ENCODE data around the gene CACFD1. TPM values are rescaled to one million over a fixed set of nuclear protein-coding genes. Genes with fewer than 3 reads are reported as not detected.

CACFD1 gene
- total and polyA plus RNA-seq, 2 of the 13 experiments (the other 11 are each of a cell fraction or from before 2014, with no cell fraction given): 13.8 to 14.6 TPM

DNA sequence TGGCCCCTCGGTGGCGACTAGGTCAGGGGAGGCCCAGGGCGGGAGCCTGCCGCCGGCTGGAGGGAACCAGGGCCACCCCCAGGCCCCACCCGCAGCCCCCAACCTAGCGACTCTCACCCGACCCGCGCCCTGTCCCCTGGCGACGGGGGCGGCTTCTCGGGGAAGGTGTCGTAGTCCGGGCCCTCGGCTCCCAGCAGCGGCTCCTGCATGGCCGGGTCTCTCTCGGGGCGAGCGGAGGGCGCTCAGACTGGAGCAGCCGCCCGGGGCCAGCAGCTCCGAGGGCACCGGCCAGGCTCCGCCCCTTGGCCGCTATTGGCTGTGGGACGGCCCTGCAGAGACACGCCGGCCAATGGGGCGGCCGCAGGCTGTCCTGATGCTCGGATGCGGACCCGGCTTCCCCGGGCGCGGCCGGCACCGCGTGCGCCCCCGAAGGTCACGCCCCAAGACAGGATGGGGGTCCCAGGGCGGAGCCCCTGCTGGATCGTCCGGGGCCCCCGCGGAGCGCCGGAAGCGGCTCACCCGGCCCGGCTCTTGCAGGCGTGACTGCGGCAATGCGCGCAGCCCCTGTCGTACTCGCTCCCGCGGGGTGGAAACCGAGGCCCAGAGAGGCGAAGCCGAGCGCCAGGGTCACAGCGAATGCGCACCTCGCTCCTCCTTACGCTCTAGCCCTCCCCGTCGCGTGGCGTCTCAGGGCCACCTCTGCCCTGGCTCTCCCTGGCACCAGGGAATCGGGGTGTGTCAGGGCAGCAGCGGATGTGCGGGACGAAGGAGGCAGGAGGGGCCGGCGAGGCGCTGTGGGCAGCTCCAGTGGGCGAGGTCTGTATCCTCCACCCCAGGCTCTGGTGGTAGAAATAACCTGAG, 19.3 kb downstream of the CACFD1 start, which contains the start of gene SLC2A6 (continued):
- TF ChIP-seq, protein P1, sequence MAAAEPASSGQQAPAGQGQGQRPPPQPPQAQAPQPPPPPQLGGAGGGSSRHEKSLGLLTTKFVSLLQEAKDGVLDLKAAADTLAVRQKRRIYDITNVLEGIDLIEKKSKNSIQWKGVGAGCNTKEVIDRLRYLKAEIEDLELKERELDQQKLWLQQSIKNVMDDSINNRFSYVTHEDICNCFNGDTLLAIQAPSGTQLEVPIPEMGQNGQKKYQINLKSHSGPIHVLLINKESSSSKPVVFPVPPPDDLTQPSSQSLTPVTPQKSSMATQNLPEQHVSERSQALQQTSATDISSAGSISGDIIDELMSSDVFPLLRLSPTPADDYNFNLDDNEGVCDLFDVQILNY (CRISPR knock-in tag; conservative IDR thresholded peaks at IDR 0.05): no peak
- TF ChIP-seq POLR2AphosphoS2 (IDR thresholded peaks at IDR 0.05; ENCODE audit: low read depth, low read length) (no peak), SUZ12 (IDR thresholded peaks at IDR 0.05; ENCODE audit: low read depth, low read length) (no peak), NCOA1 (CRISPR knock-in tag; IDR thresholded peaks at IDR 0.05) (no peak), ZNF850 (CRISPR knock-in tag; conservative IDR thresholded peaks at IDR 0.05) (no peak), GLI4 (CRISPR knock-in tag; IDR thresholded peaks at IDR 0.05; ENCODE audit: borderline replicate concordance) (no peak), ZSCAN31 (CRISPR knock-in tag; IDR thresholded peaks at IDR 0.05; ENCODE audit: low read depth) (peak; percentile 72; the same call in 1 of the 2 replicates), MED1 (CRISPR knock-in tag; IDR thresholded peaks at IDR 0.05) (no peak), ZMYM3 (CRISPR knock-in tag; IDR thresholded peaks at IDR 0.05) (no peak), MYC (CRISPR knock-in tag; IDR thresholded peaks at IDR 0.05; ENCODE audit: borderline replicate concordance) (no peak; the same call in 1 of the 2 replicates), ZNF205 (CRISPR knock-in tag; IDR thresholded peaks at IDR 0.05) (peak; percentile 30; the same call in 1 of the 2 replicates), ZKSCAN8 (CRISPR knock-in tag; IDR thresholded peaks at IDR 0.05; ENCODE audit: borderline replicate concordance) (no peak), ZNF816 (CRISPR knock-in tag; IDR thresholded peaks at IDR 0.05; ENCODE audit: borderline replicate concordance) (no peak), PHF21A (CRISPR knock-in tag; IDR thresholded peaks at IDR 0.05) (no peak), BRCA1 (CRISPR knock-in tag; IDR thresholded peaks at IDR 0.05) (no peak), HOXA7 (CRISPR knock-in tag; IDR thresholded peaks at IDR 0.05) (no peak), ZNF501 (CRISPR knock-in tag; IDR thresholded peaks at IDR 0.05) (peak; percentile 71), PCBP1 (IDR thresholded peaks at IDR 0.05; ENCODE audit: borderline replicate concordance, low read depth, low read length) (no peak)
- TF ChIP-seq, protein P2, sequence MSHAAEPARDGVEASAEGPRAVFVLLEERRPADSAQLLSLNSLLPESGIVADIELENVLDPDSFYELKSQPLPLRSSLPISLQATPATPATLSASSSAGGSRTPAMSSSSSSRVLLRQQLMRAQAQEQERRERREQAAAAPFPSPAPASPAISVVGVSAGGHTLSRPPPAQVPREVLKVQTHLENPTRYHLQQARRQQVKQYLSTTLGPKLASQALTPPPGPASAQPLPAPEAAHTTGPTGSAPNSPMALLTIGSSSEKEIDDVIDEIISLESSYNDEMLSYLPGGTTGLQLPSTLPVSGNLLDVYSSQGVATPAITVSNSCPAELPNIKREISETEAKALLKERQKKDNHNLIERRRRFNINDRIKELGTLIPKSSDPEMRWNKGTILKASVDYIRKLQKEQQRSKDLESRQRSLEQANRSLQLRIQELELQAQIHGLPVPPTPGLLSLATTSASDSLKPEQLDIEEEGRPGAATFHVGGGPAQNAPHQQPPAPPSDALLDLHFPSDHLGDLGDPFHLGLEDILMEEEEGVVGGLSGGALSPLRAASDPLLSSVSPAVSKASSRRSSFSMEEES (CRISPR knock-in tag; IDR thresholded peaks at IDR 0.05): no peak
- TF ChIP-seq, protein P3, sequence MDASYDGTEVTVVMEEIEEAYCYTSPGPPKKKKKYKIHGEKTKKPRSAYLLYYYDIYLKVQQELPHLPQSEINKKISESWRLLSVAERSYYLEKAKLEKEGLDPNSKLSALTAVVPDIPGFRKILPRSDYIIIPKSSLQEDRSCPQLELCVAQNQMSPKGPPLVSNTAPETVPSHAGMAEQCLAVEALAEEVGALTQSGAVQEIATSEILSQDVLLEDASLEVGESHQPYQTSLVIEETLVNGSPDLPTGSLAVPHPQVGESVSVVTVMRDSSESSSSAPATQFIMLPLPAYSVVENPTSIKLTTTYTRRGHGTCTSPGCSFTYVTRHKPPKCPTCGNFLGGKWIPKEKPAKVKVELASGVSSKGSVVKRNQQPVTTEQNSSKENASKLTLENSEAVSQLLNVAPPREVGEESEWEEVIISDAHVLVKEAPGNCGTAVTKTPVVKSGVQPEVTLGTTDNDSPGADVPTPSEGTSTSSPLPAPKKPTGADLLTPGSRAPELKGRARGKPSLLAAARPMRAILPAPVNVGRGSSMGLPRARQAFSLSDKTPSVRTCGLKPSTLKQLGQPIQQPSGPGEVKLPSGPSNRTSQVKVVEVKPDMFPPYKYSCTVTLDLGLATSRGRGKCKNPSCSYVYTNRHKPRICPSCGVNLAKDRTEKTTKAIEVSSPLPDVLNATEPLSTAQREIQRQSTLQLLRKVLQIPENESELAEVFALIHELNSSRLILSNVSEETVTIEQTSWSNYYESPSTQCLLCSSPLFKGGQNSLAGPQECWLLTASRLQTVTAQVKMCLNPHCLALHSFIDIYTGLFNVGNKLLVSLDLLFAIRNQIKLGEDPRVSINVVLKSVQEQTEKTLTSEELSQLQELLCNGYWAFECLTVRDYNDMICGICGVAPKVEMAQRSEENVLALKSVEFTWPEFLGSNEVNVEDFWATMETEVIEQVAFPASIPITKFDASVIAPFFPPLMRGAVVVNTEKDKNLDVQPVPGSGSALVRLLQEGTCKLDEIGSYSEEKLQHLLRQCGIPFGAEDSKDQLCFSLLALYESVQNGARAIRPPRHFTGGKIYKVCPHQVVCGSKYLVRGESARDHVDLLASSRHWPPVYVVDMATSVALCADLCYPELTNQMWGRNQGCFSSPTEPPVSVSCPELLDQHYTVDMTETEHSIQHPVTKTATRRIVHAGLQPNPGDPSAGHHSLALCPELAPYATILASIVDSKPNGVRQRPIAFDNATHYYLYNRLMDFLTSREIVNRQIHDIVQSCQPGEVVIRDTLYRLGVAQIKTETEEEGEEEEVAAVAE (CRISPR knock-in tag; IDR thresholded peaks at IDR 0.05; ENCODE audit: borderline replicate concordance): no peak
- TF ChIP-seq, protein P4, sequence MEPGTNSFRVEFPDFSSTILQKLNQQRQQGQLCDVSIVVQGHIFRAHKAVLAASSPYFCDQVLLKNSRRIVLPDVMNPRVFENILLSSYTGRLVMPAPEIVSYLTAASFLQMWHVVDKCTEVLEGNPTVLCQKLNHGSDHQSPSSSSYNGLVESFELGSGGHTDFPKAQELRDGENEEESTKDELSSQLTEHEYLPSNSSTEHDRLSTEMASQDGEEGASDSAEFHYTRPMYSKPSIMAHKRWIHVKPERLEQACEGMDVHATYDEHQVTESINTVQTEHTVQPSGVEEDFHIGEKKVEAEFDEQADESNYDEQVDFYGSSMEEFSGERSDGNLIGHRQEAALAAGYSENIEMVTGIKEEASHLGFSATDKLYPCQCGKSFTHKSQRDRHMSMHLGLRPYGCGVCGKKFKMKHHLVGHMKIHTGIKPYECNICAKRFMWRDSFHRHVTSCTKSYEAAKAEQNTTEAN (CRISPR knock-in tag; conservative IDR thresholded peaks at IDR 0.05): no peak

All from HepG2 (cell line).